Fibroblast of skin of right biceps (primary cell): ENCODE measurements around the gene TOR4A.
"Not testable (repeated sequence)": the region's sequence is repeated elsewhere in the genome, so short reads cannot be mapped to it uniquely, and the experiment has no call there.

Experiments used
- DNase-seq: peaks from one replicate; pipeline ENCODE4 v3.0.0-alpha.2; 2013

The TOR4A gene

DNA sequence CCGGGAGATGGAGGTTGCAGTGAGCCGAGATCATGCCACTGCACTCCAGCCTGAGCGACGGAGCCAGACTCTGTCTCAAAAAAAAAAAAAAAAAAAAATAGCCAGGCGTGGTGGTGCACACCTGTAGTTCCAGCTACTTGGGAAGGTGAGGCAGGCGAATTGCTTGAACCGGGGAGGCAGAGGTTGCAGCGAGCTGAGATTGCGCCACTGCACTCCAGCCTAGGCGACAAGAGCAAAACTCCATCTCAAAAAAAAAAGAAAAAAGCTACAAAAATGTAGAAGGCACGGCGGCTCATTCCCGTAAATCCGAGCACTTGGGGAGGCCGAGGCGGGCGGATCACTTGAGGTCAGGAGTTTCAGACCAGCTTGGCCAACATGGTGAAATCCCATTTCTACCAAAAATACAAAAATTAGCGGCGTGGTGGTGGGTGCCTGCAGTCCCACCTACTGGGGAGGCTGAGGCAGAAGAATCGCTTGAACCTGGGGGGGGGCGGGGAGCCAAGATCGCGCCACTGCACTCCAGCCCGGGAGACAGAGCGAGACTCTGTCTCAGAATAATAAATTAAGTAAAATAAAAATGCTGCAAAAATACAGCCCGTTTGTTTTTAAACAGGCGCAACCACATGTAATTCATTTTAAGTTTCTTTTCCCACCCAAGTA, 37.9 kb upstream of the TOR4A start:
- not testable (repeated sequence) for DNase-seq

GRCh38 chr9:137240318-137240840, 37.1 kb upstream of the TOR4A start:
- DNase-seq: peak; percentile 71

DNA sequence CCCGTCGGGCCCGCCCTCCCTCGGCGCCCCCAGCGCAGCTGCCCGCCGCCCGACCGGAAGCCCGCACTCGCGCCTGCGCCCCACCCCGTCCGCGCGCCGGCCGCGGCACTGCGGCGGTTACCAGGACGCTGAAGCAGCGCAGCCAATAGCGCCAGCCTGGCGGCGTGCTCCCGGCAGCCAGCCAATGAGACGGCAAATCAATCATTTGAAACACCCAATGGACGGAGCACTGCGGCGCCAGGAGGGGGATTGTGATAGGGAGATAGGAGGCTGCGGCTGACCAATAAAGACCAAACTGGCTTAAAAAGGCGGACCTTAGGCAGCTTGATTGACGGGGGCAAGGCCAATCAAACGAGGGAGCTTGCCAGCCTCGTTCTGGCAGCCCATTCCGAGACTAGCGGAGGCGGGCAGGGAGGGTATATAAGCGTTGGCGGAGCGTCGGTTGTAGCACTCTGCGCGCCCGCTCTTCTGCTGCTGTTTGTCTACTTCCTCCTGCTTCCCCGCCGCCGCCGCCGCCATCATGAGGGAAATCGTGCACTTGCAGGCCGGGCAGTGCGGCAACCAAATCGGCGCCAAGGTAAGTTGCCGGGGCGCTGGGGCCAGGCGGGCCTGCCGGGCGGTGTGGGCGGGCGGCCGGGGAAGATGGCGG, 36.6 kb upstream of the TOR4A start, which contains the start of gene TUBB4B:
TSS of gene TUBB4B (plus strand) at position 447 of the 649 bp plus-strand sequence. CDS start at position 521, 74 bp downstream.
- peak; percentile 100 for DNase-seq

DNA sequence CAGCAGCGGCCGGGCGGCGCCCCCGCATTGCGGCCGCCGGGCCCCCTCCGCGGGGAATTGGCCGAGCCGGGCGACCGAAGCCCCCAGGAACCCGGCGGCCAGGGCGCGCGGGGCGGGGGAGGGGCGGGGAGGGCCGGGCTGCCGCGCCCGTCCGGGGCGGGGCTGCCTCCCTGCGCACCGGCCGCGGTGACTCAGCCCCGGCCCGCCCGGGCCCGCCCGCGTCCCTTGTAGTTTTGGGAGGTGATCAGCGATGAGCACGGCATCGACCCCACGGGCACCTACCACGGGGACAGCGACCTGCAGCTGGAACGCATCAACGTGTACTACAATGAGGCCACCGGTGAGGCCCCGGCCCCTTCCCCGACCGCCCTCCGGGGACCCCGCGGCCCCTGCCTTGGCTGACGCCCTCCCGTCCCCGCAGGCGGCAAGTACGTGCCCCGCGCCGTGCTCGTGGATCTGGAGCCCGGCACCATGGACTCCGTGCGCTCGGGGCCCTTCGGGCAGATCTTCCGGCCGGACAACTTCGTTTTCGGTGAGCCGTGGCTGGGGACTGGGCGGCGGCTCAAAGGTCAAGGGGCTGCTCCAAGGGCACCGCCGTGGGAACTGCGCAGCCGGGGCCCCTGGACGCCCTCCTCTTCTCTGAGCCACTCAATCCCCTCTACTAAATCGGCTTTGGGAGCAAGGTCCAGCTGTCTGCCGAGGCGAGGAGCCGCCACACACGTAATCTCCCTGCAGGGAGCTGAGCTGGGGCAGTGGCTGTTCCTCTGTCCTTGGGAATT, 35.8 kb upstream of the TOR4A start:
- DNase-seq: peak; percentile 60

DNA sequence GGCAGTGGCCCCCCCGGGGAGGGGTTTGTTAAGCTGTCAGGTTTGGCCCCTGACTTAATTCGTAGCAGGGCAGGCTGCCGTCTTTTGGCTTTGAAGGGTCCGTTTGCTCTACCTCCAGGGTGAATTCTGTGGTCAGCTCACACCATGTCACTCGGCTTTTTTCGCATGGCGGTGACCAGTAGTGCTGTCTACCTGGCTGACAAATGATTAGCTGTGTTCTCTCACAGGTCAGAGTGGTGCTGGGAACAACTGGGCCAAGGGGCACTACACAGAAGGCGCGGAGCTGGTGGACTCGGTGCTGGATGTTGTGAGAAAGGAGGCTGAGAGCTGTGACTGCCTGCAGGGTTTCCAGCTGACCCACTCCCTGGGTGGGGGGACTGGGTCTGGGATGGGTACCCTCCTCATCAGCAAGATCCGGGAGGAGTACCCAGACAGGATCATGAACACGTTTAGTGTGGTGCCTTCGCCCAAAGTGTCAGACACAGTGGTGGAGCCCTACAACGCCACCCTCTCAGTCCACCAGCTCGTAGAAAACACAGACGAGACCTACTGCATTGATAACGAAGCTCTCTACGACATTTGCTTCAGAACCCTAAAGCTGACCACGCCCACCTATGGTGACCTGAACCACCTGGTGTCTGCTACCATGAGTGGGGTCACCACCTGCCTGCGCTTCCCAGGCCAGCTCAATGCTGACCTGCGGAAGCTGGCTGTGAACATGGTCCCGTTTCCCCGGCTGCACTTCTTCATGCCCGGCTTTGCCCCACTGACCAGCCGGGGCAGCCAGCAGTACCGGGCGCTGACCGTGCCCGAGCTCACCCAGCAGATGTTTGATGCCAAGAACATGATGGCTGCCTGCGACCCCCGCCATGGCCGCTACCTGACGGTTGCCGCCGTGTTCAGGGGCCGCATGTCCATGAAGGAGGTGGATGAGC, 35.0 kb upstream of the TOR4A start:
- DNase-seq: no peak

DNA sequence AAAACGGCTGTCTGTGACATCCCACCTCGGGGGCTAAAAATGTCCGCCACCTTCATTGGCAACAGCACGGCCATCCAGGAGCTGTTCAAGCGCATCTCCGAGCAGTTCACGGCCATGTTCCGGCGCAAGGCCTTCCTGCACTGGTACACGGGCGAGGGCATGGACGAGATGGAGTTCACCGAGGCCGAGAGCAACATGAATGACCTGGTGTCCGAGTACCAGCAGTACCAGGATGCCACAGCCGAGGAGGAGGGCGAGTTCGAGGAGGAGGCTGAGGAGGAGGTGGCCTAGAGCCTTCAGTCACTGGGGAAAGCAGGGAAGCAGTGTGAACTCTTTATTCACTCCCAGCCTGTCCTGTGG, 34.3 kb upstream of the TOR4A start:
- DNase-seq: not testable (repeated sequence)

- peak; percentile 17 for DNase-seq
These were observed 33.7 kb upstream of the TOR4A start for GRCh38 chr9:137243626-137244485.

- no peak for DNase-seq
These were observed 32.8 kb upstream of the TOR4A start for GRCh38 chr9:137244486-137245449.

DNA sequence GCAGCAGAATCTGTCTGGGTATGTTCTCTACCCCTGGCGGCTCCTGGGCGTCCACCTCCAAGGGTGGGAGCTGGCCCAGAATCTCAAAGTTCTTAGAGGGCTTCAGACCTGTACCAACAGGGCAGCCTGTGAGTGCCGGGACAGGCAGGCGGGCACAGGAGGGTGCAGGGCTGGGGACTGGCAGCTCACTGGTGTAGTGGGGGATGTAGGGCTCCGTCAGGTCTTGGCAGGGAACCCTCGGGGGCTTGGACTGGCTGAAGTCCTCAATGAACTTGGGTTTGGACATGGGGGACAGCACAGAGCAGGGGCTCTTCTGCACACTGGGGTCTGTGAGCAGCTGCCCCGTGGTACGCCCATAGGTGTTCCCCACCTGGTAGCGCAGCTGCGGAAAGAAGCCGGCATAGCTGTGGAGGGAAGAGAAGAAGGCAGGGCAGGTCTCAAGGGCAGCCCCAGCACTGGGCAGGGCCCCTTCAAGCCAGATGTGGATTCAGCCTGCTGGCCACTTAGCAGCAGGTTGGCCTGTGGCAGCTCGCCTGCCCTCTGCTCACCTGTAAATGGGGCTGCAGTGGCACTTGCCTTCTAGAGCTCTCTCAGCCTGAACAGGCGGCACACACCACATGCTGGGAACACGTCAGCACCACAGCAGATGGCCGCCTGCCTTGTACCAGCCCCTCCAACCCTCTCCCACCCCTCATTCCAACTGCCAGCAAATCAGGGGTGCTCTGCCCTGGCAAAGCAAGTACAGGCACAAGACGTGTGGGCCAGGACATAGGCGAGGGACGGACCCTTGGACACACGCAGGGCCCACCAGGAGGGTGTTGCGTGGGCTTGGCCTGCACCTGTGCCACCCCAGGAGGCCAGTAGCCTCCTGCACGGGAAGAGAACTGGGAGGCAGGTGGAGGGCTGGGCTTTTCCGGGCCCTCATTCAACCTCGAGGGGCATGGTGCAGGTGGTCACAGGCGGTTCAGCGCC, 31.8 kb upstream of the TOR4A start:
- DNase-seq: no peak

GRCh38 chr9:137247135-137247915, 30.2 kb upstream of the TOR4A start:
- no peak for DNase-seq

GRCh38 chr9:137247916-137248175, 29.7 kb upstream of the TOR4A start:
- no peak for DNase-seq

GRCh38 chr9:137250329-137251193, 27.0 kb upstream of the TOR4A start:
- DNase-seq: no peak

DNA sequence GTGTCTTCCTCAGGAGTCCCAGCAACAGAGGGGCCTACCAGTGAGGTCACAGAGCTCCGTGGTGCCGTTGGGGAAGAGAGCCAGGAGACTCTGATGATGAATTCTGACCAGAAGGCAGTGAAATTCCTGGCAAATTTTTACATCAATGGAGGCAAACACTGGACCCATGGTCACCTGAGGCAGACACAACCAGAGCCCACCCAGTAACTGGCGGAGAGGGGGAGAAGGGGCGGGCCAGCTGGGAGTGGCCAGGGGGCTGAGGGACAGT, 26.4 kb upstream of the TOR4A start, which contains the start of gene STPG3:
TSS of gene STPG3 (plus strand) at position 93 of the 268 bp plus-strand sequence. CDS start at position 94, 1 bp downstream.
- no peak for DNase-seq

- DNase-seq: no peak
These were observed 25.8 kb upstream of the TOR4A start for GRCh38 chr9:137251490-137252268.

GRCh38 chr9:137252555-137253506, 24.7 kb upstream of the TOR4A start:
- DNase-seq: no peak
